Calu3 (cell line): ENCODE data around the gene PCCB. TPM values are rescaled to one million over a fixed set of nuclear protein-coding genes. Genes with fewer than 3 reads are reported as not detected.

Source experiments
- BruUV-seq: library from RNA; stranded (reverse); fragments of 400-500 nt; replicated peaks from 2 replicates; lab custom pipeline; 2021; lab: Mats Ljungman, UMichigan
- CTCF ChIA-PET: fragments of 300-600 bp; sonication (Branson Sonifier 250); formaldehyde crosslinking; loops from one replicate; lab custom pipeline; 2022; ENCODE audit warnings: antibody characterized with exemption; lab: Charles Lee
- DNase-seq: peaks from one replicate; pipeline ENCODE4 v3.0.0; 2022
- H3K27ac Mint-ChIP-seq: one replicate; pipeline ENCODE4 v1.8.0; 2022; ENCODE audit warnings: mixed read lengths; ENCODE audit not compliant: unreplicated experiment
- H3K27me3 Mint-ChIP-seq: one replicate; pipeline ENCODE4 v1.8.0; 2022; ENCODE audit warnings: mixed read lengths; ENCODE audit not compliant: unreplicated experiment
- H3K36me3 Mint-ChIP-seq: one replicate; pipeline ENCODE4 v1.8.0; 2022; ENCODE audit warnings: mild to moderate bottlenecking, moderate library complexity, mixed read lengths; ENCODE audit not compliant: insufficient read depth, unreplicated experiment
- H3K4me1 Mint-ChIP-seq: one replicate; pipeline ENCODE4 v1.8.0; 2022; ENCODE audit warnings: mild to moderate bottlenecking, low read depth, mixed read lengths; ENCODE audit not compliant: unreplicated experiment
- H3K4me3 Mint-ChIP-seq: one replicate; pipeline ENCODE4 v1.8.0; 2022; ENCODE audit warnings: mild to moderate bottlenecking, low read depth, moderate library complexity, mixed read lengths; ENCODE audit not compliant: unreplicated experiment
- H3K9me3 Mint-ChIP-seq: one replicate; pipeline ENCODE4 v1.8.0; 2022; ENCODE audit warnings: low read depth, mixed read lengths; ENCODE audit not compliant: unreplicated experiment
- CTCF ChIP-seq: fragments of 200-600 bp; IDR thresholded peaks from one replicate; pipeline ENCODE4 v1.8.0; 2022; ENCODE audit warnings: antibody characterized with exemption; ENCODE audit not compliant: unreplicated experiment
- intact Hi-C: fragments of 100-400 bp; cut with micrococcal nuclease; formaldehyde crosslinking; loops from one replicate; pipeline ENCODE4 v1.10.0; 2022; ENCODE audit not compliant: unreplicated experiment
- total RNA-seq: library from RNA; stranded (reverse); gene quantifications from 2 replicates; pipeline ENCODE4 v1.2.3, GENCODE V29; 2022

PCCB gene
- total RNA-seq, 1 experiment from 2014 or later: 52.3 TPM

GRCh38 chr3:136291302-136291701, 41.2 kb downstream of the PCCB start:
- Mint-ChIP-seq H3K27me3 (no peaks in the 10 kb centered on the region), H3K4me1 (no peaks in the 10 kb centered on the region), H3K4me3 (no peak overlapping the region), H3K36me3 (peaks cover 5% of the 10 kb centered on the region), H3K9me3 (no peaks in the 10 kb centered on the region), H3K27ac (no peak overlapping the region)
- CTCF ChIA-PET: no interaction called here
- no TSS peak for BruUV-seq
- intact Hi-C loops: no loop called here
- no peak for DNase-seq
- TF ChIP-seq CTCF: no peak

GRCh38 chr3:136292500-136292899, 42.4 kb downstream of the PCCB start:
- Mint-ChIP-seq H3K27ac (no peak overlapping the region), H3K4me3 (no peak overlapping the region), H3K9me3 (no peaks in the 10 kb centered on the region), H3K27me3 (no peaks in the 10 kb centered on the region), H3K4me1 (no peaks in the 10 kb centered on the region), H3K36me3 (no peaks in the 10 kb centered on the region)
- BruUV-seq: no TSS peak
- TF ChIP-seq CTCF: no peak
- intact Hi-C loops: no loop called here
- no peak for DNase-seq
- CTCF ChIA-PET: no interaction called here

- Mint-ChIP-seq H3K27me3 (no peaks in the 10 kb centered on the region), H3K4me1 (no peaks in the 10 kb centered on the region), H3K36me3 (no peaks in the 10 kb centered on the region), H3K4me3 (no peak overlapping the region), H3K27ac (no peak overlapping the region), H3K9me3 (no peaks in the 10 kb centered on the region)
- intact Hi-C loops: no loop called here
- DNase-seq: no peak
- no TSS peak for BruUV-seq
- CTCF ChIA-PET: interaction anchor here (0.6 to 0.9 kb wide), 2 partner anchors 26 to 30 kb away, joined by 3 to 5 read pairs; no protein-coding TSS in a partner anchor
- TF ChIP-seq CTCF: no peak
These were observed 43.1 kb downstream of the PCCB start for GRCh38 chr3:136293279-136293678.

- no peaks in the 10 kb centered on the region for H3K36me3 Mint-ChIP-seq
- CTCF ChIA-PET: interaction anchor here (0.6 kb wide), 1 partner anchor 458 kb away, joined by 5 read pairs; the partner anchor contains the start of gene STAG1
- H3K4me1 Mint-ChIP-seq: no peaks in the 10 kb centered on the region
- no peak overlapping the region for H3K27ac Mint-ChIP-seq
- no peaks in the 10 kb centered on the region for H3K27me3 Mint-ChIP-seq
- intact Hi-C loops: no loop called here
- no peak for DNase-seq
- no peak for TF ChIP-seq CTCF
- H3K9me3 Mint-ChIP-seq: no peaks in the 10 kb centered on the region
- H3K4me3 Mint-ChIP-seq: no peak overlapping the region
- BruUV-seq: no TSS peak
These were observed 44.0 kb downstream of the PCCB start for GRCh38 chr3:136294176-136294575.
